Measurements from ENCODE around the gene SPINK6.

DNA sequence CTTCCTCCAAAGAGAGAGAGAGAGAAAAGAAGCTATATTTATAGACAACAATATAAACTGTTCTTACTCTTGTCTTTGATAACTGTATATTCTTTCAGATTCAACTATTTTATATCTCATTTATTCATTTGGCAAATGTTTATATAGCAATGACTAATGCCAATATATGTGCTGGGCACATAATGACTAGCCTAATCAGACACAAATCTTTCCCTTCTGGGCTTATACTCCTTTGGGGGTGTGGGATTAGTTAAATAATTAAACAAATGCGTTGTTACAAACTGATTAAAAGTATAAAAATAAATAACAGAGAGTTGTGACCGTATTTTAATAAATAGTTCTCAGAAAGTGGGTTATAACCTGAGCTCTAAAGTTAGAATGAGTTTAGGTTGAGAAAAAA, 30.5 kb upstream of the SPINK6 start:
- TF ChIP-seq SIN3A (IDR thresholded peaks at IDR 0.05; ENCODE audit: borderline replicate concordance, insufficient read depth, low read length) = no peak
- no peak for TF ChIP-seq POLR2AphosphoS5 (IDR thresholded peaks at IDR 0.05; ENCODE audit: low read depth, low read length)
- no peak for TF ChIP-seq REST (IDR thresholded peaks at IDR 0.05; ENCODE audit: insufficient read depth in 1 of 2, low read depth in 2 of 2, low read length in 2 of 2)
- TF ChIP-seq TAF1 (IDR thresholded peaks at IDR 0.05; ENCODE audit: borderline replicate concordance, insufficient read depth, low read length) = no peak

Measured in PFSK-1 (cell line).